ENCODE data around the gene NUP188. TPM values are rescaled to one million over a fixed set of nuclear protein-coding genes. Genes with fewer than 3 reads are reported as not detected.
"Not testable (repeated sequence)": the region's sequence is repeated elsewhere in the genome, so short reads cannot be mapped to it uniquely, and the experiment has no call there.

The NUP188 gene
- total RNA-seq, 1 donor from 2014 or later = 49.6 TPM

- H3K4me3 ChIP-seq = no peak overlapping the region
- H3K36me3 ChIP-seq = peaks cover 88% of the 10 kb centered on the region
- DNase-seq (no peak), ATAC-seq (no peak)
- intact Hi-C loops (cut with DNase I) = no loop called here
- no peaks in the 10 kb centered on the region for H3K27me3 ChIP-seq
- no peaks in the 10 kb centered on the region for H3K4me1 ChIP-seq
- H3K9me3 ChIP-seq = no peaks in the 10 kb centered on the region
- no peak overlapping the region for H3K27ac ChIP-seq
- TF ChIP-seq CTCF (IDR thresholded peaks at IDR 0.05) = no peak
Measured at GRCh38 chr9:129002992-129003391, 55.5 kb downstream of the NUP188 start.

- intact Hi-C loops (cut with DNase I); H3K27me3 ChIP-seq; H3K9me3 ChIP-seq; ATAC-seq; DNase-seq; H3K4me3 ChIP-seq; H3K4me1 ChIP-seq; H3K27ac ChIP-seq: not testable (repeated sequence)
- H3K36me3 ChIP-seq = peaks cover 87% of the 10 kb centered on the region
Measured at GRCh38 chr9:129004173-129004572, 56.7 kb downstream of the NUP188 start.

- DNase-seq (peak; percentile 60), ATAC-seq (no peak)
- no peak for TF ChIP-seq CTCF (IDR thresholded peaks at IDR 0.05)
- no peaks in the 10 kb centered on the region for H3K9me3 ChIP-seq
- intact Hi-C loops (cut with DNase I) = no loop called here
- H3K36me3 ChIP-seq = peaks cover 81% of the 10 kb centered on the region
- no peak overlapping the region for H3K27ac ChIP-seq
- no peaks in the 10 kb centered on the region for H3K4me1 ChIP-seq
- no peaks in the 10 kb centered on the region for H3K27me3 ChIP-seq
- H3K4me3 ChIP-seq = no peak overlapping the region
Measured at GRCh38 chr9:129005336-129005997, 58.0 kb downstream of the NUP188 start.

GRCh38 chr9:129006328-129007034 is 59.0 kb downstream of the NUP188 start:
- peak; percentile 75 for TF ChIP-seq CTCF (IDR thresholded peaks at IDR 0.05)
- Histone ChIP-seq H3K27me3 (no peaks in the 10 kb centered on the region), H3K4me1 (no peaks in the 10 kb centered on the region), H3K27ac (no peak overlapping the region), H3K4me3 (no peak overlapping the region), H3K36me3 (peaks cover 72% of the 10 kb centered on the region), H3K9me3 (no peaks in the 10 kb centered on the region)
- ATAC-seq = peak; percentile 81
- intact Hi-C loops (cut with DNase I) = no loop called here
- DNase-seq = peak; percentile 74

GRCh38 chr9:129007035-129007765 is 59.7 kb downstream of the NUP188 start:
- peak; percentile 53 for DNase-seq
- no peak for ATAC-seq
- no peaks in the 10 kb centered on the region for H3K4me1 ChIP-seq
- peaks cover 72% of the 10 kb centered on the region for H3K36me3 ChIP-seq
- intact Hi-C loops (cut with DNase I) = no loop called here
- no peak overlapping the region for H3K27ac ChIP-seq
- H3K9me3 ChIP-seq = no peaks in the 10 kb centered on the region
- TF ChIP-seq CTCF (IDR thresholded peaks at IDR 0.05) = no peak
- no peaks in the 10 kb centered on the region for H3K27me3 ChIP-seq
- H3K4me3 ChIP-seq = no peak overlapping the region
